HK-2 (cell line): ENCODE results near the gene TRMT2B.
A peak's percentile ranks its signal among the peaks of the same experiment; 100 is the strongest.
"Not testable (repeated sequence)": the region's sequence is repeated elsewhere in the genome, so short reads cannot be mapped to it uniquely, and the experiment has no call there.

Experiments used
- DNase-seq: peaks from one replicate; pipeline ENCODE4 v3.0.0-alpha.2; 2018; ENCODE audit not compliant: unreplicated experiment

TRMT2B gene

GRCh38 chrX:101051549-101052302, at the start of gene TRMT2B:
Gene TRMT2B (minus strand): TSS chrX:101052111. CDS start chrX:101042289, 9,822 bp downstream.
- DNase-seq, result peak; percentile 72

GRCh38 chrX:101097546-101098453, 45.9 kb upstream of the TRMT2B start, which contains the start of gene CENPI:
Gene CENPI (plus strand): TSS chrX:101098204. CDS start chrX:101101071, 2,867 bp downstream.
- DNase-seq, result peak; percentile 95

GRCh38 chrX:101091817-101092216, 39.9 kb upstream of the TRMT2B start:
- DNase-seq, result no peak

GRCh38 chrX:101081231-101081630, 29.3 kb upstream of the TRMT2B start:
- DNase-seq, result no peak

GRCh38 chrX:101080326-101081124, 28.6 kb upstream of the TRMT2B start:
- DNase-seq, result no peak

- no peak for DNase-seq
Measured at GRCh38 chrX:101079736-101080270, 27.9 kb upstream of the TRMT2B start.

GRCh38 chrX:101078716-101079598, 27.0 kb upstream of the TRMT2B start, which contains the start of gene TMEM35A:
Gene TMEM35A (plus strand): TSS chrX:101078879. CDS start chrX:101079003, 124 bp downstream.
- DNase-seq, result no peak

GRCh38 chrX:101071582-101071981, 19.7 kb upstream of the TRMT2B start:
- no peak for DNase-seq

- DNase-seq, result no peak
Measured at GRCh38 chrX:101062176-101062575, 10.3 kb upstream of the TRMT2B start.

- DNase-seq, result no peak
Measured at GRCh38 chrX:101057093-101057714, 5.3 kb upstream of the TRMT2B start.

GRCh38 chrX:101056551-101056950, 4.6 kb upstream of the TRMT2B start:
- not testable (repeated sequence) for DNase-seq

GRCh38 chrX:101051153-101051548, 760 bp downstream of the TRMT2B start:
- no peak for DNase-seq

- DNase-seq, result no peak
Measured at GRCh38 chrX:101040197-101040596, 11.7 kb downstream of the TRMT2B start.

GRCh38 chrX:101037231-101037630, 14.7 kb downstream of the TRMT2B start:
- DNase-seq, result no peak

- DNase-seq, result no peak
Measured at GRCh38 chrX:101029665-101030064, 22.2 kb downstream of the TRMT2B start.

GRCh38 chrX:101028562-101028961, 23.3 kb downstream of the TRMT2B start:
- no peak for DNase-seq

GRCh38 chrX:101025126-101025525, 26.8 kb downstream of the TRMT2B start:
- DNase-seq, result no peak

- no peak for DNase-seq
Measured at GRCh38 chrX:101022020-101022419, 29.9 kb downstream of the TRMT2B start.

- DNase-seq, result not testable (repeated sequence)
Measured at GRCh38 chrX:101012031-101012430, 39.9 kb downstream of the TRMT2B start.

GRCh38 chrX:101009090-101009489, 42.8 kb downstream of the TRMT2B start:
- DNase-seq, result no peak
